Erythroblast (primary cell): ENCODE data around the gene PRKCI.

Experiments
- GATA1 ChIP-seq: IDR thresholded peaks from 2 replicates; pipeline ENCODE4 v1.6.1; 2011; ENCODE audit warnings: low read depth, mild to moderate bottlenecking, control low read depth, low read length, moderate library complexity
- POLR2A ChIP-seq: IDR thresholded peaks from 2 replicates; pipeline ENCODE4 v1.6.1; 2011; ENCODE audit warnings: mild to moderate bottlenecking, low read length

DNA sequence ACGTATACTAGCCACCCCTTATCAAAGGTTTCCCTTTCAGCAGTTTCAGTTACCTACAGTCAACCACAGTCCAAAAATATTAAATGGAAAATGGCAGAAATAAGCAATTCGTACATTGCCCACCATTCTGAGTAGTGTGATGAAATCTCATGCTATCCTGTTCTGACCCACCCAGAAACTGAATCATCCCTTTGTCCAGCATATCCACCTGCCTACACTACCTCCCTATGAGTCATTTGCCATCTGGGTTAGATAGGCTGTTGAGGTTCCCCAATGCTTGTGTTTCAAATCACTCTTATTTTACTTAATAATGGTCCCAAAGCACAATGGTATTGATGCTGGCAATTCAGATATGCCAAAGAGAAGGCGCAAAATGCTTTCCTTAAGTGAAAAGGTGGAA, 25.4 kb upstream of the PRKCI start:
- TF ChIP-seq POLR2A (no peak), GATA1 (no peak)
